HepG2 (cell line): Measurements from ENCODE around the gene NHERF2. TPM values are rescaled to one million over a fixed set of nuclear protein-coding genes. Genes with fewer than 3 reads are reported as not detected.
A peak's percentile ranks its signal among the peaks of the same experiment; 100 is the strongest.

Experiments
- AGO2 ChIP-seq: fragments of 200-400 bp; formaldehyde crosslinking; optimal IDR thresholded peaks from 2 replicates; pipeline ENCODE3; 2017; ENCODE audit warnings: mild to moderate bottlenecking, low read depth, low read length, moderate library complexity
- CEBPB ChIP-seq: IDR thresholded peaks from 2 replicates; pipeline ENCODE4 v1.6.1; 2011; ENCODE audit warnings: low read depth, low read length, improper control_type of control experiment, borderline replicate concordance
- DMAP1 ChIP-seq: IDR thresholded peaks from 2 replicates; pipeline ENCODE4 v1.6.1; 2016
- GATAD2A ChIP-seq: IDR thresholded peaks from 2 replicates; pipeline ENCODE4 v1.6.1; 2016
- MAZ ChIP-seq, 2 experiments: sonication (generic) in 1 of 2; formaldehyde crosslinking in 1 of 2; IDR thresholded peaks; 2 replicates each; pipeline versions ENCODE4 v1.5.0 to v1.6.1; 2012 to 2020; ENCODE audit warnings: low read depth in 2 of 2, mild to moderate bottlenecking in 2 of 2, borderline replicate concordance in 1 of 2, improper control_type of control experiment in 1 of 2, low read length in 1 of 2, missing genetic modification reagents in 1 of 2, moderate library complexity in 1 of 2
- PLRG1 ChIP-seq: fragments of 450-650 bp; conservative IDR thresholded peaks from 2 replicates; pipeline ENCODE4 v1.6.1; 2016
- POLR2AphosphoS5 ChIP-seq: IDR thresholded peaks from 2 replicates; pipeline ENCODE4 v1.6.1; 2012; ENCODE audit warnings: low read depth, low read length
- RBFOX2 ChIP-seq: fragments of 200-400 bp; formaldehyde crosslinking; IDR thresholded peaks from 2 replicates; pipeline ENCODE4 v1.6.1; 2017; ENCODE audit warnings: low read depth, mild to moderate bottlenecking, low read length
- SMAD1 ChIP-seq: sonication (generic); formaldehyde crosslinking; IDR thresholded peaks from 2 replicates; pipeline ENCODE4 v1.4.0; 2020; ENCODE audit warnings: missing genetic modification reagents, low read depth, mild to moderate bottlenecking, borderline replicate concordance
- SMARCC2 ChIP-seq: fragments of 450-650 bp; IDR thresholded peaks from 2 replicates; pipeline ENCODE4 v1.6.1; 2017; ENCODE audit warnings: antibody characterized with exemption, mild to moderate bottlenecking
- SNAPC5 ChIP-seq: sonication (generic); formaldehyde crosslinking; IDR thresholded peaks from 2 replicates; pipeline ENCODE4 v1.8.1; 2023; ENCODE audit warnings: mild to moderate bottlenecking, missing genetic modification reagents, borderline replicate concordance
- SPEN ChIP-seq: sonication (generic); formaldehyde crosslinking; IDR thresholded peaks from 2 replicates; pipeline ENCODE4 v1.5.1; 2020; ENCODE audit warnings: low read depth, mild to moderate bottlenecking, missing genetic modification reagents
- TAF1 ChIP-seq: sonication (generic); formaldehyde crosslinking; IDR thresholded peaks from 2 replicates; pipeline ENCODE4 v1.4.0; 2020; ENCODE audit warnings: missing genetic modification reagents
- TCF7L2 ChIP-seq: IDR thresholded peaks from 2 replicates; pipeline ENCODE4 v1.6.1; 2011; ENCODE audit warnings: mild to moderate bottlenecking, low read depth, low read length, moderate library complexity
- TFDP1 ChIP-seq: IDR thresholded peaks from 2 replicates; pipeline ENCODE4 v1.6.1; 2016; ENCODE audit warnings: missing compliant biosample characterization, missing genetic modification reagents, borderline replicate concordance
- ZBTB10 ChIP-seq: sonication (generic); formaldehyde crosslinking; IDR thresholded peaks from 2 replicates; pipeline ENCODE4 v1.4.0; 2020; ENCODE audit warnings: missing genetic modification reagents, borderline replicate concordance
- ZBTB38 ChIP-seq: sonication (generic); formaldehyde crosslinking; IDR thresholded peaks from 2 replicates; pipeline ENCODE4 v1.5.1; 2020; ENCODE audit warnings: mild to moderate bottlenecking, missing genetic modification reagents
- ZFP41 ChIP-seq: sonication (generic); formaldehyde crosslinking; IDR thresholded peaks from 2 replicates; pipeline ENCODE4 v1.4.0; 2020; ENCODE audit warnings: mild to moderate bottlenecking, missing genetic modification reagents, borderline replicate concordance
- ZFY ChIP-seq: sonication (generic); formaldehyde crosslinking; IDR thresholded peaks from 2 replicates; pipeline ENCODE4 v1.4.0; 2020; ENCODE audit warnings: missing genetic modification reagents
- ZNF124 ChIP-seq: sonication (generic); formaldehyde crosslinking; IDR thresholded peaks from 2 replicates; pipeline ENCODE4 v1.4.0; 2020; ENCODE audit warnings: missing genetic modification reagents
- ZNF20 ChIP-seq: sonication (generic); formaldehyde crosslinking; IDR thresholded peaks from 2 replicates; pipeline ENCODE4 v1.4.0; 2020; ENCODE audit warnings: mild to moderate bottlenecking, moderate library complexity, missing genetic modification reagents
- ZNF235 ChIP-seq: sonication (generic); formaldehyde crosslinking; IDR thresholded peaks from 2 replicates; pipeline ENCODE4 v1.8.1; 2023; ENCODE audit warnings: mild to moderate bottlenecking, missing genetic modification reagents, borderline replicate concordance
- ZNF260 ChIP-seq: sonication (generic); formaldehyde crosslinking; IDR thresholded peaks from 2 replicates; pipeline ENCODE4 v1.4.0; 2020; ENCODE audit warnings: missing genetic modification reagents, low read depth, mild to moderate bottlenecking, borderline replicate concordance
- ZNF3 ChIP-seq: IDR thresholded peaks from 2 replicates; pipeline ENCODE4 v1.7.0; 2017; ENCODE audit warnings: inconsistent platforms
- ZNF317 ChIP-seq: sonication (generic); formaldehyde crosslinking; IDR thresholded peaks from 2 replicates; pipeline ENCODE4 v1.5.0; 2020; ENCODE audit warnings: mild to moderate bottlenecking, missing genetic modification reagents
- ZNF441 ChIP-seq: sonication (generic); formaldehyde crosslinking; IDR thresholded peaks from 2 replicates; pipeline ENCODE4 v1.7.0; 2021; ENCODE audit warnings: missing genetic modification reagents, borderline replicate concordance
- ZNF570 ChIP-seq: sonication (generic); formaldehyde crosslinking; IDR thresholded peaks from 2 replicates; pipeline ENCODE4 v1.4.0; 2020; ENCODE audit warnings: mild to moderate bottlenecking, missing genetic modification reagents, borderline replicate concordance
- ZNF670 ChIP-seq: sonication (generic); formaldehyde crosslinking; IDR thresholded peaks from 2 replicates; pipeline ENCODE4 v1.8.0; 2022; ENCODE audit warnings: mild to moderate bottlenecking, missing genetic modification reagents, borderline replicate concordance
- polyA plus RNA-seq, 8 experiments: library from polyadenylated mRNA; depleted of rRNA in 3 of 8; stranded (reverse) in 7 of 8; unstranded in 1 of 8; fragments of >200 nt; fragmentation: Illumina TruSeq in 4 of 8; extraction: Trizol in 4 of 8; gene quantifications; 2 replicates each; pipeline versions ENCODE4 v1.2.1 to v1.2.3, GENCODE V29; 2011 to 2016; ENCODE audit warnings: low read depth in 4 of 8, missing spikeins in 1 of 8, mixed read lengths in 1 of 8; ENCODE audit not compliant: insufficient read depth in 1 of 8
- total RNA-seq, 5 experiments: library from RNA; depleted of rRNA; stranded (reverse); fragments of >200 nt; fragmentation: Illumina TruSeq; extraction: Trizol; gene quantifications; 2 replicates each; pipeline ENCODE4 v1.2.3, GENCODE V29; 2016; ENCODE audit warnings: low read depth in 1 of 5

NHERF2 gene
- total and polyA plus RNA-seq, 2 of the 13 experiments (the other 11 are each of a cell fraction or from before 2014, with no cell fraction given) = 23.7 to 39.3 TPM

- TF ChIP-seq TFDP1 = peak; percentile 10; the same call in 1 of the 2 replicates
- no peak for TF ChIP-seq PLRG1
- no peak for TF ChIP-seq SNAPC5
- 0 out of 2 replicates have a peak, but pooled peaks have one; percentile 6 for TF ChIP-seq SMAD1 (CRISPR knock-in tag)
- TF ChIP-seq SMARCC2 = no peak
- no peak for TF ChIP-seq ZNF570
- TF ChIP-seq ZFP41 = no peak
- 0 out of 2 replicates have a peak, but pooled peaks have one; percentile 9 for TF ChIP-seq SPEN (CRISPR knock-in tag)
- peak; percentile 71 for TF ChIP-seq RBFOX2
- TF ChIP-seq ZBTB10 (CRISPR knock-in tag) = no peak
- TF ChIP-seq AGO2 = peak; percentile 87
- TF ChIP-seq GATAD2A (CRISPR knock-in tag) = no peak
- no peak for TF ChIP-seq TCF7L2
- TF ChIP-seq CEBPB = no peak
- no peak for TF ChIP-seq ZNF124 (CRISPR knock-in tag)
- TF ChIP-seq POLR2AphosphoS5 = peak; percentile 33; the same call in 1 of the 2 replicates
- no peak for TF ChIP-seq ZNF317 (CRISPR knock-in tag)
- no peak for TF ChIP-seq DMAP1 (CRISPR knock-in tag)
- no peak for TF ChIP-seq ZNF20
- no peak for TF ChIP-seq ZNF441
- TF ChIP-seq ZNF670 (CRISPR knock-in tag) = no peak
- no peak for TF ChIP-seq ZNF260
- TF ChIP-seq MAZ (IDR thresholded peaks at IDR 0.05; ENCODE audit: borderline replicate concordance, low read depth, low read length) = no peak
- TF ChIP-seq MAZ (CRISPR knock-in tag; IDR thresholded peaks at IDR 0.05; ENCODE audit: low read depth) = 0 out of 2 replicates have a peak, but pooled peaks have one; percentile 2
- TF ChIP-seq TAF1 = 0 out of 2 replicates have a peak, but pooled peaks have one; percentile 38
- peak; percentile 99 for TF ChIP-seq ZBTB38 (CRISPR knock-in tag)
- TF ChIP-seq ZFY = peak; percentile 7; the same call in 1 of the 2 replicates
- no peak for TF ChIP-seq ZNF235 (CRISPR knock-in tag)
- TF ChIP-seq ZNF3 = no peak
These were observed 11.9 kb downstream of the NHERF2 start (continued) for GRCh38 chr16:2038382-2039231.
